ENCODE results near the gene FLNB. TPM values are rescaled to one million over a fixed set of nuclear protein-coding genes. Genes with fewer than 3 reads are reported as not detected.
A peak's percentile ranks its signal among the peaks of the same experiment; 100 is the strongest.

Gene FLNB
- total RNA-seq, 2 donors from 2014 or later = 212 to 221 TPM

GRCh38 chr3:58066842-58067241, 58.6 kb downstream of the FLNB start:
- TF ChIP-seq CTCF (conservative IDR thresholded peaks at IDR 0.05) = no peak
- WGBS, 2 experiments (ENCODE audit: insufficient coverage in 1 of 2, insufficient read length in 1 of 2) = 56 to 67% methylated on average over 3 of the region's 3 CpGs
- Mint-ChIP-seq H3K4me3 (no peak overlapping the region), H3K27me3 (ENCODE audit: insufficient read depth) (no peaks in the 10 kb centered on the region), H3K27ac (peak overlapping the region; percentile 85), H3K9me3 (no peaks in the 10 kb centered on the region), H3K36me3 (ENCODE audit: low read depth) (peaks cover 7% of the 10 kb centered on the region), H3K4me1 (peaks cover 64% of the 10 kb centered on the region)
- Histone ChIP-seq H3K36me3 (ENCODE audit: control insufficient read depth, insufficient read depth, low read length) (peaks cover 52% of the 10 kb centered on the region), H3K4me3 (ENCODE audit: low read length) (no peak overlapping the region), H3K9ac (ENCODE audit: extremely low read depth, low read length, poor library complexity, severe bottlenecking) (no peak overlapping the region), H3K9me3 (ENCODE audit: control insufficient read depth, low read length) (no peaks in the 10 kb centered on the region), H3K27ac (ENCODE audit: low read depth, low read length) (no peak overlapping the region), H3K27me3 (ENCODE audit: control insufficient read depth, insufficient read depth, low read length, poor library complexity, severe bottlenecking) (no peaks in the 10 kb centered on the region), H3K4me1 (ENCODE audit: control insufficient read depth, insufficient read depth, low read length) (peaks cover 36% of the 10 kb centered on the region)
- no peak for DNase-seq

GRCh38 chr3:58068122-58068809, 60.0 kb downstream of the FLNB start:
- Histone ChIP-seq H3K4me3 (ENCODE audit: low read length) (peak overlapping the region; percentile 72), H3K9me3 (ENCODE audit: control insufficient read depth, low read length) (no peaks in the 10 kb centered on the region), H3K27me3 (ENCODE audit: control insufficient read depth, insufficient read depth, low read length, poor library complexity, severe bottlenecking) (no peaks in the 10 kb centered on the region), H3K9ac (ENCODE audit: extremely low read depth, low read length, poor library complexity, severe bottlenecking) (peak overlapping the region; percentile 47), H3K4me1 (ENCODE audit: control insufficient read depth, insufficient read depth, low read length) (peaks cover 30% of the 10 kb centered on the region), H3K36me3 (ENCODE audit: control insufficient read depth, insufficient read depth, low read length) (peaks cover 48% of the 10 kb centered on the region), H3K27ac (ENCODE audit: low read depth, low read length) (no peak overlapping the region)
- peaks cover 6% of the 10 kb centered on the region for H3K36me3 Mint-ChIP-seq (ENCODE audit: low read depth)
- no peaks in the 10 kb centered on the region for H3K27me3 Mint-ChIP-seq (ENCODE audit: insufficient read depth)
- peak overlapping the region; percentile 22 for H3K4me3 Mint-ChIP-seq
- peaks cover 50% of the 10 kb centered on the region for H3K4me1 Mint-ChIP-seq
- no peak for DNase-seq
- no peak for TF ChIP-seq CTCF (conservative IDR thresholded peaks at IDR 0.05)
- 93 to 95% methylated on average over 2 of the region's 2 CpGs for WGBS, 2 experiments (ENCODE audit: insufficient coverage in 1 of 2, insufficient read length in 1 of 2)
- peak overlapping the region; percentile 56 for H3K27ac Mint-ChIP-seq
- H3K9me3 Mint-ChIP-seq = no peaks in the 10 kb centered on the region

GRCh38 chr3:58071480-58071971, 63.3 kb downstream of the FLNB start:
- H3K9ac ChIP-seq (ENCODE audit: extremely low read depth, low read length, poor library complexity, severe bottlenecking) = no peak overlapping the region
- peaks cover 6% of the 10 kb centered on the region for H3K36me3 Mint-ChIP-seq (ENCODE audit: low read depth)
- DNase-seq = no peak
- H3K9me3 Mint-ChIP-seq = no peaks in the 10 kb centered on the region
- H3K9me3 ChIP-seq (ENCODE audit: control insufficient read depth, low read length) = no peaks in the 10 kb centered on the region
- 82 to 83% methylated on average over 5 to 7 of the region's 7 CpGs for WGBS, 2 experiments (ENCODE audit: insufficient coverage in 1 of 2, insufficient read length in 1 of 2)
- H3K4me3 Mint-ChIP-seq = no peak overlapping the region
- H3K36me3 ChIP-seq (ENCODE audit: control insufficient read depth, insufficient read depth, low read length) = peaks cover 64% of the 10 kb centered on the region
- no peak for TF ChIP-seq CTCF (conservative IDR thresholded peaks at IDR 0.05)
- H3K4me3 ChIP-seq (ENCODE audit: low read length) = no peak overlapping the region
- no peak overlapping the region for H3K27ac ChIP-seq (ENCODE audit: low read depth, low read length)
- H3K4me1 ChIP-seq (ENCODE audit: control insufficient read depth, insufficient read depth, low read length) = peaks cover 18% of the 10 kb centered on the region
- H3K4me1 Mint-ChIP-seq = peaks cover 32% of the 10 kb centered on the region
- H3K27me3 Mint-ChIP-seq (ENCODE audit: insufficient read depth) = no peaks in the 10 kb centered on the region
- H3K27me3 ChIP-seq (ENCODE audit: control insufficient read depth, insufficient read depth, low read length, poor library complexity, severe bottlenecking) = no peaks in the 10 kb centered on the region
- peak overlapping the region; percentile 48 for H3K27ac Mint-ChIP-seq
